GM12873 (cell line): ENCODE measurements around the gene PTPRK.

Source experiments
- CTCF ChIP-seq: IDR thresholded peaks from 2 replicates; pipeline ENCODE4 v1.5.1; 2012; ENCODE audit warnings: low read depth, mild to moderate bottlenecking, moderate library complexity, low read length, control low read depth; ENCODE audit not compliant: insufficient read depth; ENCODE audit errors: missing control alignments

PTPRK gene

GRCh38 chr6:127956956-127957355, 563.4 kb downstream of the PTPRK start:
- TF ChIP-seq CTCF: no peak

GRCh38 chr6:127956260-127956888, 564.0 kb downstream of the PTPRK start:
- TF ChIP-seq CTCF: no peak

- TF ChIP-seq CTCF: no peak
Measured at GRCh38 chr6:127954082-127954481, 566.3 kb downstream of the PTPRK start.

- TF ChIP-seq CTCF: no peak
Measured at GRCh38 chr6:127952831-127953230, 567.6 kb downstream of the PTPRK start.

- TF ChIP-seq CTCF: no peak
Measured at GRCh38 chr6:127952176-127952575, 568.2 kb downstream of the PTPRK start.

GRCh38 chr6:127951172-127951917, 569.1 kb downstream of the PTPRK start:
- no peak for TF ChIP-seq CTCF

- no peak for TF ChIP-seq CTCF
Measured at GRCh38 chr6:127950566-127951145, 569.7 kb downstream of the PTPRK start.
